HEK293 (cell line): Measurements from ENCODE around the gene SLC16A10.

Experiments used
- CTCF ChIA-PET: fragments of 350-600 bp; formaldehyde crosslinking; extraction: SDS; loops from one replicate; lab custom pipeline; 2021; ENCODE audit warnings: antibody characterized with exemption; lab: Yijun Ruan, JAX
- POLR2A ChIA-PET: fragments of 300-600 bp; formaldehyde crosslinking; extraction: SDS; loops from one replicate; lab custom pipeline; 2020; ENCODE audit warnings: antibody characterized with exemption, inconsistent platforms; lab: Yijun Ruan, JAX
- H3K27ac ChIP-seq: fragments of 200-500 bp; sonication (Bioruptor generic); 2 replicates; pipeline ENCODE4 v1.5.1; 2014; ENCODE audit warnings: low read depth, low read length, control low read depth, inconsistent platforms; ENCODE audit errors: extremely low read depth
- H3K36me3 ChIP-seq, 2 experiments: fragments of 200-500 bp in 1 of 2; sonication (Bioruptor generic) in 1 of 2; 1 replicate in 1 of 2; 2 replicates in 1 of 2; pipeline ENCODE4 v1.5.1; 2014 to 2017; ENCODE audit warnings: inconsistent platforms in 2 of 2, low read length in 2 of 2; ENCODE audit not compliant: control insufficient read depth in 2 of 2, insufficient read depth in 1 of 2
- H3K4me1 ChIP-seq: fragments of 200-500 bp; sonication (Bioruptor generic); 2 replicates; pipeline ENCODE4 v1.5.1; 2014; ENCODE audit warnings: mild to moderate bottlenecking, low read length, inconsistent platforms; ENCODE audit not compliant: control insufficient read depth, insufficient read depth
- H3K4me3 ChIP-seq: 2 replicates; pipeline ENCODE4 v1.5.1; 2011; ENCODE audit warnings: low read depth, mild to moderate bottlenecking, control low read depth, low read length, moderate library complexity
- H3K9me3 ChIP-seq: fragments of 200-500 bp; sonication (Bioruptor generic); 2 replicates; pipeline ENCODE4 v1.5.1; 2014; ENCODE audit warnings: low read depth, low read length, inconsistent platforms; ENCODE audit not compliant: control insufficient read depth, insufficient read depth
- ATF2 ChIP-seq: fragments of 450-650 bp; formaldehyde crosslinking; IDR thresholded peaks from 2 replicates; pipeline ENCODE4 v1.5.1; 2016; ENCODE audit warnings: missing biosample characterization, missing genetic modification characterization, low read depth
- ELK4 ChIP-seq: IDR thresholded peaks from 2 replicates; pipeline ENCODE4 v1.6.1; 2011; ENCODE audit warnings: mild to moderate bottlenecking, low read depth, low read length, borderline replicate concordance
- HOXC10 ChIP-seq: sonication (generic); formaldehyde crosslinking; IDR thresholded peaks from 2 replicates; pipeline ENCODE4 v1.8.1; 2023; ENCODE audit warnings: mild to moderate bottlenecking, missing genetic modification reagents
- PRDM10 ChIP-seq: fragments of 450-650 bp; formaldehyde crosslinking; IDR thresholded peaks from 2 replicates; pipeline ENCODE4 v1.5.1; 2016; ENCODE audit warnings: missing biosample characterization, missing genetic modification characterization
- SETDB1 ChIP-seq: IDR thresholded peaks from one replicate; pipeline ENCODE4 v1.6.1; 2017; ENCODE audit warnings: mild to moderate bottlenecking, low read length, moderate library complexity, mixed read lengths; ENCODE audit not compliant: insufficient read length
- ZNF292 ChIP-seq: fragments of 450-650 bp; formaldehyde crosslinking; IDR thresholded peaks from 2 replicates; pipeline ENCODE4 v1.5.1; 2016; ENCODE audit warnings: low read depth, missing biosample characterization, missing genetic modification characterization, borderline replicate concordance
- ZNF341 ChIP-seq: fragments of 450-650 bp; formaldehyde crosslinking; IDR thresholded peaks from 2 replicates; pipeline ENCODE4; 2016; ENCODE audit warnings: low read depth, missing biosample characterization, missing genetic modification characterization
- ZNF514 ChIP-seq: fragments of 450-650 bp; formaldehyde crosslinking; IDR thresholded peaks from 2 replicates; pipeline ENCODE4 v1.5.1; 2016; ENCODE audit warnings: missing biosample characterization, missing genetic modification characterization
- ZNF518A ChIP-seq: fragments of 450-650 bp; formaldehyde crosslinking; conservative IDR thresholded peaks from 2 replicates; pipeline ENCODE4 v1.5.1; 2016; ENCODE audit warnings: low read depth, missing biosample characterization, missing genetic modification characterization
- ZNF530 ChIP-seq: fragments of 450-650 bp; formaldehyde crosslinking; IDR thresholded peaks from 2 replicates; pipeline ENCODE4 v1.5.1; 2016; ENCODE audit warnings: low read depth, missing biosample characterization, missing genetic modification characterization
- ZNF555 ChIP-seq: fragments of 450-650 bp; formaldehyde crosslinking; conservative IDR thresholded peaks from 2 replicates; pipeline ENCODE4 v1.5.1; 2017; ENCODE audit warnings: missing biosample characterization, mild to moderate bottlenecking, missing genetic modification characterization, inconsistent platforms
- ZNF664 ChIP-seq: fragments of 450-650 bp; formaldehyde crosslinking; IDR thresholded peaks from 2 replicates; pipeline ENCODE4 v1.5.1; 2016; ENCODE audit warnings: missing biosample characterization, missing genetic modification characterization
- ZNF692 ChIP-seq: fragments of 450-650 bp; formaldehyde crosslinking; IDR thresholded peaks from 2 replicates; pipeline ENCODE4 v1.5.1; 2016; ENCODE audit warnings: missing biosample characterization, missing genetic modification characterization
- ZNF843 ChIP-seq: fragments of 450-650 bp; formaldehyde crosslinking; IDR thresholded peaks from 2 replicates; pipeline ENCODE4 v1.5.1; 2016; ENCODE audit warnings: missing biosample characterization, missing genetic modification characterization

SLC16A10 gene

GRCh38 chr6:111212625-111213024 is 125.3 kb downstream of the SLC16A10 start:
- CTCF ChIA-PET: interaction anchor here (0.6 to 7.7 kb wide), 9 partner anchors 10 to 885 kb away, joined by 3 to 109 read pairs (median 4); no protein-coding TSS in a partner anchor

More at GRCh38 chr6:111212625-111213024, 125.3 kb downstream of the SLC16A10 start:
- POLR2A ChIA-PET: no interaction called here
- peaks cover 0 to 8% of the 10 kb centered on the region in 2 experiments; a peak in 1 of 3 replicates for H3K36me3 ChIP-seq
- no peak overlapping the region for H3K27ac ChIP-seq
- no peaks in the 10 kb centered on the region for H3K4me1 ChIP-seq
- TF ChIP-seq HOXC10: no peak
- TF ChIP-seq SETDB1: no peak
- no peak for TF ChIP-seq ZNF530 (tag by site-specific recombination)
- no peak for TF ChIP-seq ZNF692 (tag by site-specific recombination)
- TF ChIP-seq ZNF341 (tag by site-specific recombination): no peak
- no peak for TF ChIP-seq PRDM10
- no peak for TF ChIP-seq ZNF843 (tag by site-specific recombination)
- no peak for TF ChIP-seq ATF2 (tag by site-specific recombination)
- TF ChIP-seq ZNF555 (tag by site-specific recombination): no peak
- TF ChIP-seq ELK4: no peak
- no peak for TF ChIP-seq ZNF292 (tag by site-specific recombination)
- no peak for TF ChIP-seq ZNF518A (tag by site-specific recombination)
- no peak for TF ChIP-seq ZNF664
- TF ChIP-seq ZNF514: no peak
- H3K9me3 ChIP-seq: no peaks in the 10 kb centered on the region
- no peak overlapping the region for H3K4me3 ChIP-seq
